Left hindlimb (tissue), 1 donor: ENCODE measurements around the gene CTNNA2.

ENCODE experiments used
- DNase-seq: peaks from one replicate; pipeline ENCODE4 v3.0.0-alpha.2; 2018

CTNNA2 gene

DNA sequence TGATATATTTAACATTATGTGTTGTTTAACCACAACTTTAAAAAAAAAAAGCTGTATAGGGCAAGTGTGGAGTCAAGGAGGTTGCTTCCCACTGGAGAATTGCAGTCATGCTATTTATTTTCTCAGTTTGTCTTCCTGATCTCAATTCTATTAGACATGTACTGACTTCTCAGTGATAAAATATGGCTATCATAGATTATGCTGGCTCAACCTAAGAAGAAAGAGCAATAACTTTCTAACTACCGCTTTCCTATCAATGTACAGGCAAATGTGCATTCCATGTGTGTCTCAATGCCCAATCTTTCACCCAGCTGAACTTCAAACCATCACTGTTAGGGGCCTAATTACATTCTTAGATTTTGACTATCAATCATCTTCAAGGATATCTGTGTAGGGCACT is 201.4 kb downstream of the CTNNA2 start:
- DNase-seq = no peak

- DNase-seq = no peak
Measured at GRCh38 chr2:79715338-79715737, 202.5 kb downstream of the CTNNA2 start.

GRCh38 chr2:79716266-79716665 is 203.4 kb downstream of the CTNNA2 start:
- no peak for DNase-seq

DNA sequence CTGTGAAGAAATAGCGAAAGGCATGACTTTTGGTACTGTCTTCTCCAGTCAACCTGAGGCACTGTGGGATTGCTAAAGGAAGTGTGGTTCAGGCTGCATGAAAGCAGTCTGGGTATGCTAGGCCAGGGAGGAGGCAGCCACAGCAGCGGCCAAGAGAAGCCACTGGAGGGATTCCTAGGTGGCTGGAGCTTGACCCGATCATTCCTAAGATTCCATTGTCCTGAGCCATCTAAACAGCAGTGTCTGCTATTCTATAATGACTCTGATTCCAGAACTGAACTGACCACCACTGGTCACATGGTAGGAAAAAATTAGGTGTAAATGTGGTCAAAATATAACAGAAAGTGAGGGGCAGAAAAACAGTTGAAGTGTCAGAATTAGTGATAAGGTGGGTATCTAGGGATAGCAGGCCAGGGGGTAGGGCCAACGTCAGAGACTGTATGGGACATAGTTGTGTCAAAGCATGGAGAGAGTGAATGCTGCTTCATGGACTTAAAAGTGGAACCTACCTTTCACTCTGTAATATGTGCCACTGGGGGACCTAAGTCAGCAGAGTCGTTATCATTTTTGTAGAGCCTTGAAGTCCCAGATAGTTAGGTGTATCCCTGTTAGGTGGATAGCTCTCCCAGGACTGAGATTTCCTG is 204.6 kb downstream of the CTNNA2 start:
- no peak for DNase-seq

DNA sequence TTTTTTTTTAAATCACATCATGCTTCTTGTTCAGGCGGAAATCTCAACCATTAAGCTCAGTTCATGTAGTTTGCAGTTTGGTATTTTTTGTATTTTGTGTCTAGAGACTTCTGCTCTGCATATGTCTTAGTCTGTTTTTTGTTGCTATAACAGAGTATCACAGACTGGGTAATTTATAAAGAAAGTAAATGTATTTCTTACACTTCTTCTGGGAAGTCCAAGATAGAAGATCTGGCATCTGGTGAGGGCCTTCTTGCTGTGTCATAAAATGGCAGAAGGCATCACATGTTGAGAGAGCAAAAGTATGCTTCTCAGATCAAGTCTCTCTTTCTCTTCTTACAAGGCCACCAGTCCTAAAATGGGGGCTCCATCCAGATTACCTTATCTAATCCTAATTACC is 208.2 kb downstream of the CTNNA2 start:
- DNase-seq = no peak

DNA sequence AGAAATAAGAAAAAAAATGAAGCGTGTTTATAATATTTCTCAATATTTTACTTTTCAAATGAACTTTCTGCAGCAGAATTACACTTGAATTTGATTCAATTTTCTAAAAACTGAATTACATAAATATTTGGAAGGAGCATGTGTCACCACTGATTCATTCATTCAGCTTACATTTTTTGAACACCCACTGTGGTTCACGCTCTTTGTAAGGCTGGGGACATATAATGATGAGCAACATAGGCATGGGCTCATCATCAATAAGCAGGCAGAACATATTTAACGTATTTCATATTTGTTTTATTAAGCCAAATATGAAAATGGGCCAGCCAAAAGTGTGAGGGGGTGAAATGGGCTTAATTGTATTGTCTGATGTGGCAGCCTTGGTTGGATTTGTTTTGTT is 209.1 kb downstream of the CTNNA2 start:
- DNase-seq = no peak

GRCh38 chr2:79723830-79724229 is 211.0 kb downstream of the CTNNA2 start:
- DNase-seq = no peak

GRCh38 chr2:79729532-79729931 is 216.7 kb downstream of the CTNNA2 start:
- DNase-seq = no peak

- no peak for DNase-seq
Measured at GRCh38 chr2:79734518-79734917, 221.7 kb downstream of the CTNNA2 start.

DNA sequence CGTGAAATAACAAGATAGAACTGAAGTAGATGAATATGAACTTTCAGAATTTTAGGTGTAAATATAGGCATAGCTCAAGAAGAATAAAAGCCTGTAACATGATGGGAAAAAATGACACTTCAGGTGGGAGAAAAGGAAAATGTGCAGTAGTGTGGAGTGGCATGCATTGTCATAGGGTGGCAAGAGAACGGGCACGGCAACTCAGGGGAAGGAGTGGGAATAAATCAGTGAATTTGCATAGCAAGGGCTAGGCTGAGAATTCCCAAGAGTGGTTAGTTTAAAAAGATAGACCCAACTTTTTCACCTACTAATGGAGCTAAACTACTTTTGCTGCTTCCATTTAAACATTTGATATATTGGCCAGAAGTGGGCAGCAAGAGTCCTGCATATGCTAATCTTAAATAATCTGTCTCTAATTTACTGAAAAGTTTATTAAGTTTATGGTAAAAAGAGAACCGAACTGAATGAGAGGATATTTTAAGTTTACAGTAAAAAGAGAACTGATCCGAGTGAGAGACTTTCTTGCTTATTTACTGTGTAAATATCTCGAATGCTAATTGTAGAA is 228.1 kb downstream of the CTNNA2 start:
- DNase-seq = no peak

DNA sequence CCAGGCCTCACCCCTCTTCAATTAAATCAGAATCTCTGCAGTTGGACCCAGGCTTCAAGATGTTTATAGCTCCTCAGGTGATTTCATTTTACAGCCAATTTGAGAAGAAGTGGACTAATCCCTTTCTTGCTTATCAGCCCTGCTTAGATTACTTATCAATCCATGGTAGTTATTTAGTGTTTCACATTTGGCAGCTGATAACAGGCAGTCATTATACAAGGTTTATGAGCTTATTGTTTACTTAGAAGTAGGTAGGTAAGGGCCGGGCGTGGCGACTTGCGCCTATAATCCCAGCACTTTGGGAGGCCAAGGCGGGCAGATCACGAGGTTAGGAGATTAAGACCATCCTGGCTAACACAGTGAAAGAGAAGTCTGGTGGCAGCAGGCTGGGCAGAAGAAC is 237.5 kb downstream of the CTNNA2 start:
- no peak for DNase-seq

DNA sequence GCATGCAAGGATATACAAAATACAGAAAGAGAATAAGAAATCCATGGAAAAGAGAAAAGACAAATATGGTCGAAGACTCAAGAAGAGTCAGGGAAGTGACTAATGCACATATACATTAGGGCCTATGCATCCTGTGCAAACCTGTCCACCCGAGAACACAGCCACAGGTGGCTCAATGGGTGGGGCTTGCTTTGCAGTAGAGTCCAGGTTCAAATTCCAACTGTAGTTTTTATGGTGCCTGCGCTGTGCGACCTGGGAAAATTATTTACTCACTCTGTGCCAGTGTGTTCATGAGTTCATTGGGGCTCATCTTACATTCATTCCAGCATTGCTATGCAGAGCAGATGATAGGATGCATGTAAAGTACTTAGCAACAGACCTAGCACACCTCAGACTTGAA is 244.7 kb downstream of the CTNNA2 start:
- no peak for DNase-seq

- no peak for DNase-seq
Measured at GRCh38 chr2:79758042-79758441, 245.2 kb downstream of the CTNNA2 start.

DNA sequence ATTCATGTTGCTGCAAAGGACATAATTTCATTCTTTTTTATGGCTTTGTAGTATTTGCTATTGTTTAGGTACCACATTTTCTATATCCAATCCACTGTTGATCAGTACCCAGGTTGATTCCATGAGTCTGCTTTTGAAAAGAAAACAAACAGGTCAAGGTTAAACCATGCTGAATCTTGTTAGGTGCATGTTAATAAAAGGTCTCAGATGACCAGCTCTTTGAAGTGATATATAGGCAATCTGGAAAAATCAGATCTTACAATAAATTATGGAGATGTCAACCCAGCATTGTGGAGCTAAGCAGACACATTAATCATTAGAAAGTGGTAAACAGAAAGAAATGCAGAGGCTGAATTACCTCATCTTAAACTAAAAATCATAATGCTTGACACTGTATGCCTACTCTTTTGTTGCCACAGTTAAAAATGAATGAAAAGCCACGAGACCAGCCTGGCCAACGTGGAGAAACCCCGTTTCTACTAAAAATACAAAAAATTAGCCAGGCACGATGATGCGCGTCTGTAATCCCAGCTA is 246.0 kb downstream of the CTNNA2 start:
- DNase-seq = no peak

GRCh38 chr2:79770926-79771325 is 258.1 kb downstream of the CTNNA2 start:
- no peak for DNase-seq

- no peak for DNase-seq
Measured at GRCh38 chr2:79771493-79771892, 258.6 kb downstream of the CTNNA2 start.

- no peak for DNase-seq
Measured at GRCh38 chr2:79774016-79774415, 261.2 kb downstream of the CTNNA2 start.

DNA sequence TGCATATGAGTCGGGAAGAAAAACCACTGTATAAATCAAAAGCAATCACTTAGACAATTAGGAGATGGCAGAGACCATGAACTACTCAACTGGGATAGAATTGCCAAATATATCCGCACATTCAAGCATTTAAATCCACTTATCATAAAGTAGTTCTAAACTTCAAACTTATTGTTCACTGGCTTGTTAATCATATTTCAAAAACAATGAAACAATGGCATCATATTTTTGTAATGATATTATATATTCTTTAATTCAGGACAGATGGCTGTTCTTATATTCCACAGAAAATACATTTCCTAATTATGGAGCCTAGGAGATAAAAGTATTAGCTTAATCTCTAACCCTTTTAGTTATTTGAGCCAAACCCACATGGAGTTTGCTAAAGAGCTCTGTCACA is 263.6 kb downstream of the CTNNA2 start:
- no peak for DNase-seq

DNA sequence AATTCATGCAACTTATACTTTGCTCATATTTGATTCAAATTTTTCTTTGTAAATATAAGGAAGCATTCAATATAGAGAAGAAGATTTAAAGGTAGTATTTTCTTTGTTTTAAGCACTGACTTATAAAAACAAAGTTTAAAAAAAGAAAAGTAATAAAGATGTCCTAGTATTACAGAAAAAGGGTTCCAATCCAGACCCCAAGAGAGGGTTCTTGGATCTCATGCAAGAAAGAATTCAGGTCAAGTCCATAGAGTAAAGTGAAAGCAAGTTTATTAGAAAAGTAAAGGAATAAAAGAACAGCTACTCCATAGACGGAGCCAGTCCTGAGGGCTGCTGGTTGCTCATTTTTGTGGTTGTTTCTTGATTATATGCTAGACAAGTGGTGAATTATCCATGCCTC is 267.9 kb downstream of the CTNNA2 start:
- DNase-seq = no peak

- no peak for DNase-seq
Measured at GRCh38 chr2:79782576-79783452, 270.0 kb downstream of the CTNNA2 start.

DNA sequence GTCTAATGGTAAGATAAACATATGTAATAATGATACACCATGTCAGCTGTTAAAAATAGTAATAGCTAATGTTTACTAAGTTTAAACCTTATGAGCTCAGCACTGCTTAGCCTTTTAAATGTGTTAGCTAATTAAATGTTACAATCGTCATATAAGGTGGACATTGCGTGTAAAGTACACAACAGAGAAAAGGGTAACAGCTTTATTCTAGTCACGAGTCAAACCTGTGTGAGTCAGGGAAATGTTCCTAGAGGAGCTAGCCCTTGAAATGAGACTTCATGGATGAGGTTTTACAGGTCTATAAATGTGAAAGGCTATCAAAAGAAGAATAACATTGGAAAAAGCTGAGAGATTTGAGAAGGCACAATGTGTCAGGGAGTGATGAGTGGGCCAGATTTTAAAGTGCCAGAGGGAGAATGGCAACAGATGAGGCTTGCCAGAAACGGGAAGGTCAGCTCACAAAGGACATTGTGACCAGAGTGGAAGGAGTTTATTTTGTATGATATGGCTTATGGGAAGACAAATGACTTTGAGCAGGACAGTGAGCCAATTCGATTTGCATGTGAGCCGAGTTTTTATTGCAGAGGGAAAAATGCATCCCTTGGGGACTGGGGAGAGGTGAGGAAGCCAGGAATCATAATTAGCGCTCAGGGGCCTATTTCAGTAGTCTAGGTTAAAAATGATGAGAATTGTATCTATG is 276.3 kb downstream of the CTNNA2 start:
- DNase-seq = no peak

GRCh38 chr2:79789811-79790210 is 277.0 kb downstream of the CTNNA2 start:
- no peak for DNase-seq

DNA sequence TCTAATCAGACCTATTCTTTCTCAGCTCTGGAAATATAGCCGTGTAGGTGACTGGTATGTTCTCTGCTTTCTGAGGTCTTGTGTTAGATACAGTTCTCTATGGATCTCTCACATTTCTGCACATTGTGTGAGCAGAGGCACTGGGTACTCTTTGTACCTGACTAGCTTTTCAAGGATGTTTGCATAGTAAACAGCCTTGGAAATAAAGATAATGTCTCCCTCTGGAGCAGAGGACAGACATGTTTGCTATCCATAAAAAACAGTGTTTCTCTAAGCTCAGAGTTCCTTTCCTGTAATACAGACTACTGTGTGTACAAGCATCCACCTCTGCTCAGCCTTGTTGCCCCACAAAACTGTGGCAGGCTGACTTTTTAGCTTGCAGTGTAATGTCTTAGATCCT is 279.2 kb downstream of the CTNNA2 start:
- DNase-seq = no peak
